Naive thymus-derived CD4-positive, alpha-beta T cell (primary cell): ENCODE data around the gene SMIM10L1. TPM values are rescaled to one million over a fixed set of nuclear protein-coding genes. Genes with fewer than 3 reads are reported as not detected.

Source experiments
- ATAC-seq: fragments of 150-1000 bp; cut with Tn5 transposase; 2 replicates; pipeline ENCODE4 v1.10.0; 2021; ENCODE audit warnings: mild to moderate bottlenecking, moderate library complexity
- CTCF ChIA-PET: fragments of 350-600 bp; sonication (Branson Sonifier 250); formaldehyde crosslinking; loops from one replicate; lab custom pipeline; 2021; ENCODE audit warnings: antibody characterized with exemption; lab: Charles Lee
- POLR2A ChIA-PET: fragments of 350-600 bp; sonication (Branson Sonifier 250); formaldehyde crosslinking; loops from one replicate; lab custom pipeline; 2021; ENCODE audit warnings: antibody characterized with exemption, inconsistent platforms; lab: Charles Lee
- DNase-seq, 9 donors: peaks; one replicate each; pipeline versions ENCODE4 v3.0.0 to v3.0.0-alpha.2; 2020 to 2022; ENCODE audit warnings: mixed read lengths in 1 of 9
- H3K27ac ChIP-seq: one replicate; pipeline ENCODE4 v1.7.0; 2013; ENCODE audit warnings: mild to moderate bottlenecking, low read depth, low read length, moderate library complexity
- H3K27me3 ChIP-seq, 2 donors: one replicate each; pipeline ENCODE4 v1.7.0; 2013; ENCODE audit warnings: low read length in 2 of 2, mild to moderate bottlenecking in 2 of 2, moderate library complexity in 2 of 2; ENCODE audit not compliant: control insufficient read depth in 2 of 2, insufficient read depth in 2 of 2
- H3K36me3 ChIP-seq, 3 experiments: 1 replicate in 2 of 3; 2 replicates in 1 of 3; pipeline ENCODE4 v1.7.0; 2013; ENCODE audit warnings: low read length in 3 of 3, mild to moderate bottlenecking in 3 of 3, moderate library complexity in 1 of 3; ENCODE audit not compliant: insufficient read depth in 3 of 3, control insufficient read depth in 2 of 3
- H3K4me1 ChIP-seq, 2 donors: one replicate each; pipeline ENCODE4 v1.7.0; 2013; ENCODE audit warnings: low read length in 2 of 2, mild to moderate bottlenecking in 2 of 2, moderate library complexity in 1 of 2; ENCODE audit not compliant: control insufficient read depth in 2 of 2, insufficient read depth in 2 of 2
- H3K4me3 ChIP-seq: 2 replicates; pipeline ENCODE4 v1.7.0; 2013; ENCODE audit warnings: mild to moderate bottlenecking, low read length
- H3K9me3 ChIP-seq, 3 experiments: 1 replicate in 2 of 3; 2 replicates in 1 of 3; pipeline ENCODE4 v1.7.0; 2013; ENCODE audit warnings: low read length in 3 of 3; ENCODE audit not compliant: control insufficient read depth in 2 of 3
- H3K27ac Mint-ChIP-seq, 9 donors: one replicate each; pipeline ENCODE4 v1.8.0; 2020 to 2022; ENCODE audit warnings: mixed read lengths in 9 of 9, mild to moderate bottlenecking in 8 of 9, moderate library complexity in 5 of 9, inconsistent platforms in 2 of 9
- H3K27me3 Mint-ChIP-seq, 5 donors: one replicate each; pipeline ENCODE4 v1.8.0; 2021 to 2022; ENCODE audit warnings: mixed read lengths in 5 of 5, mild to moderate bottlenecking in 1 of 5
- H3K36me3 Mint-ChIP-seq, 5 donors: one replicate each; pipeline ENCODE4 v1.8.0; 2020 to 2022; ENCODE audit warnings: mixed read lengths in 5 of 5, mild to moderate bottlenecking in 3 of 5, inconsistent platforms in 1 of 5
- H3K4me1 Mint-ChIP-seq, 7 donors: one replicate each; pipeline ENCODE4 v1.8.0; 2020 to 2022; ENCODE audit warnings: mixed read lengths in 7 of 7, mild to moderate bottlenecking in 3 of 7, inconsistent platforms in 1 of 7
- H3K4me3 Mint-ChIP-seq, 10 donors: one replicate each; pipeline ENCODE4 v1.8.0; 2020 to 2022; ENCODE audit warnings: mild to moderate bottlenecking in 10 of 10, mixed read lengths in 10 of 10, moderate library complexity in 6 of 10, inconsistent platforms in 2 of 10
- H3K9me3 Mint-ChIP-seq, 11 donors: one replicate each; pipeline ENCODE4 v1.8.0; 2020 to 2022; ENCODE audit warnings: mixed read lengths in 11 of 11, mild to moderate bottlenecking in 4 of 11, inconsistent platforms in 1 of 11, moderate library complexity in 1 of 11
- intact Hi-C, 2 donors: fragments of 100-400 bp; cut with micrococcal nuclease; formaldehyde crosslinking; loops; one replicate each; pipeline ENCODE4 v1.15.1; 2023
- polyA plus RNA-seq, 2 donors: library from polyadenylated mRNA; unstranded; fragments of 300-500 nt; fragmentation: Illumina TruSeq; gene quantifications; one replicate each; pipeline ENCODE4 v1.2.3, GENCODE V29; 2021
- total RNA-seq, 6 experiments: library from RNA in 5 of 6; stranded (reverse) in 5 of 6; gene quantifications; 1 replicate in 5 of 6; 2 replicates in 1 of 6; pipeline ENCODE4 v1.2.3 and lab custom pipeline; 2021 to 2026

SMIM10L1 gene
- total and polyA plus RNA-seq, 7 experiments from 2014 or later = 6.7 to 14.6 (median 8.5) TPM

DNA sequence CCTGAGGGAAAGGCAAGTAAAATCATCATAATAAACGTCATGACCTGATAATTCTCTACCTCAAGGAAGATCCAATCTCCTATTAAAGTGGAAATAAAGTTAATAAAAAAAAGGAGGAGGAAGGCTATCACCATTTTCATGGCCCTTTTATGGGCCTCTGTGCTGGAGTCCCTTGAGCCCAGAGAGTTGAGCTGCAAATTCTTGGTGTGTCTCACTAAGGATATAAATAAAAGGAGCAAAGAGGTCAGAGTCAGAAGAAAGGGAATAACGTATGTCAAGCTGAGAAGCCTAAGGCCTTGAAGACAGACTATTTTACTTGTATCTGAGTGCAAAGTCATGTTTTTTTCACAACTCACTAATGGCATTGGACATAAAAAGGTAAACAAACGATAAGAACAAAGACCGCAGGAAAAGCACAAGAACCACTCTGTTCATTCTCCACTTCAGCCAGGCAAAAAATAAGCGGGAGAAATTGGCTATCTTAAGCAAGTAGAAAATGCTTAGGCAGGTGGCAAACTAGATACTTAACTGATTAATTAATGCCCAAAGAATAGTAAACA lies 12.0 kb upstream of the SMIM10L1 start:
- Histone ChIP-seq H3K4me3 (no peak overlapping the region), H3K4me1 (peaks cover 0 to 3% of the 10 kb centered on the region in 2 donors), H3K36me3 (peaks cover 0 to 3% (median 0%) of the 10 kb centered on the region in 3 experiments), H3K27ac (no peak overlapping the region), H3K27me3 (no peaks in the 10 kb centered on the region), H3K9me3 (no peaks in the 10 kb centered on the region)
- H3K4me3 Mint-ChIP-seq = no peak overlapping the region
- H3K27ac Mint-ChIP-seq = no peak overlapping the region
- H3K9me3 Mint-ChIP-seq = peaks cover 0 to 22% (median 10%) of the 10 kb centered on the region in 11 donors
- ChIA-PET CTCF (no interaction called here), POLR2A (interaction anchor here (1.4 kb wide), 1 partner anchor 13 kb away, joined by 4 read pairs; no protein-coding TSS in a partner anchor)
- DNase-seq (no peak), ATAC-seq (no peak)
- intact Hi-C loops = no loop called here
- H3K27me3 Mint-ChIP-seq = no peaks in the 10 kb centered on the region
- H3K36me3 Mint-ChIP-seq = peaks cover 13 to 77% (median 45%) of the 10 kb centered on the region in 5 donors
- peaks cover 13 to 61% (median 48%) of the 10 kb centered on the region in 7 donors for H3K4me1 Mint-ChIP-seq

DNA sequence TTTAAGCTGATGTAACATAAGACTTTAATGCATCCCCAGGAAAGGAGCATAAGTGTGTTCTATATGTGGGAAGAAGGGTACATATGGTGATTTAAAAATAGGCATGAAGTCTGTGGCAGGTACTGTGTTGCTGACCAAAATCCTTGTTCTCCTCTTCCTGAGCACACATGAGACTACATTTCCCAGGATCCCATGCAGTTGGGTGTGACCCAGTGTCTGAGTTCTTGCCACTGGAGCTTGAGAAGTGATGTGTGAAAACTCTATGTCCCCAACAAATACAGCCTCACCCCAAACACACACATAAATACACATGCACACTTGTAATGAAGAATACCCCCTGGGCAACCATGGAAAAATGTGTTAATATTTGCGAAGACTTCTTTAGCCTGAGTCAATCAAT lies 8.5 kb upstream of the SMIM10L1 start:
- no peak for DNase-seq
- no peaks in the 10 kb centered on the region for H3K9me3 ChIP-seq
- Mint-ChIP-seq H3K9me3 (peaks cover 0 to 3% (median 0%) of the 10 kb centered on the region in 11 donors), H3K27ac (no peak overlapping the region), H3K4me3 (no peak overlapping the region), H3K27me3 (no peaks in the 10 kb centered on the region), H3K4me1 (peaks cover 31 to 85% (median 78%) of the 10 kb centered on the region in 7 donors), H3K36me3 (peaks cover 18 to 84% (median 47%) of the 10 kb centered on the region in 5 donors)
- no peak for ATAC-seq
- ChIA-PET POLR2A (interaction anchor here (1.0 to 1.1 kb wide), 2 partner anchors 8 to 10 kb away, joined by 4 to 7 read pairs; partner anchors contain the start of gene SMIM10L1), CTCF (no interaction called here)
- intact Hi-C loops = no loop called here
- H3K4me3 ChIP-seq = no peak overlapping the region
- H3K27me3 ChIP-seq = no peaks in the 10 kb centered on the region
- peaks cover 0 to 8% (median 3%) of the 10 kb centered on the region in 3 experiments for H3K36me3 ChIP-seq
- H3K4me1 ChIP-seq = peaks cover 0 to 6% of the 10 kb centered on the region in 2 donors
- no peak overlapping the region for H3K27ac ChIP-seq

DNA sequence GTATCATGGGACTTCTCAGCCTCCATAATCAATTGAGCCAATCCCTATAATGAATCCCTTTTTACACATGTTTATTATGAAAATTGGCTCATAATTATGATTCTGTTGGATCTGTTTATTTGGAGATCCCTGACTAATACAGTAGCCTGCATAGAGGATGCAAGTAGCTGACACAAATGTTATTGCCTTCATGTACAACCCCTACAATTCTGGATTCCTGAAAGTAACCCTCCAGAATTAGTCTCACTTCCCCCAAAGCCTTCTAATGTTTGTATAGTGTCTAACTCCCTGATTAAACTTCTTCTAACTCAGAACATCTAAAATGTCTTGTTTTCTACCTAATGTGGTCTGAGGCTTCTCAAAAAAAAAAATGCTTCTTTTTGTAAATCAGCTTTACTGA lies 6.6 kb upstream of the SMIM10L1 start:
- intact Hi-C loops = no loop called here
- Mint-ChIP-seq H3K4me1 (peaks cover 45 to 95% (median 89%) of the 10 kb centered on the region in 7 donors), H3K27ac (no peak overlapping the region), H3K27me3 (no peaks in the 10 kb centered on the region), H3K9me3 (no peaks in the 10 kb centered on the region), H3K36me3 (peaks cover 9 to 77% (median 41%) of the 10 kb centered on the region in 5 donors), H3K4me3 (no peak overlapping the region)
- H3K4me1 ChIP-seq = peaks cover 4 to 19% of the 10 kb centered on the region in 2 donors
- ATAC-seq = no peak
- peaks cover 0 to 11% (median 3%) of the 10 kb centered on the region in 3 experiments for H3K36me3 ChIP-seq
- no peak overlapping the region for H3K27ac ChIP-seq
- no peak for DNase-seq
- H3K4me3 ChIP-seq = no peak overlapping the region
- H3K9me3 ChIP-seq = no peaks in the 10 kb centered on the region
- CTCF ChIA-PET = no interaction called here
- H3K27me3 ChIP-seq = no peaks in the 10 kb centered on the region
- POLR2A ChIA-PET = no interaction called here

DNA sequence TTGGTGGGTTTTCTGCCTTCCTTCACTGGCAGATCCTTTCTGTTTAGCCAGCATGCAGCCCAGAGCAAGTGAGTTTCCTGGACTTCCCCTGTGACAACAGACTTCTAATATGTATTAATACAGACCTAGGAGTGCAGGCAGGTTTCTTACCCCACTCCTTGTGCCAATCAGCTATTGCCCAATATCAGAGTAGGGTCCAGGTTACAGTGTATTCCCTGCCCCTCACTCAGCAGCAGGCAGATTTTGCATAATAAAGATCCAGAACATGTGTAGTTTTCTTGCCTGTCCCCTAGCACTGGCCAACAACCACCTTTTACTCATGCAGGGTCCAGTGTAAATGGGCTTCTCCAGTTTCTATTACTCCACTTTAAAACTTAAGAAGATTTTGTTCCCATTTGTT lies 4.7 kb upstream of the SMIM10L1 start:
- no peak overlapping the region for H3K27ac ChIP-seq
- peaks cover 54 to 95% (median 87%) of the 10 kb centered on the region in 7 donors for H3K4me1 Mint-ChIP-seq
- H3K9me3 ChIP-seq = peaks cover 0 to 3% (median 0%) of the 10 kb centered on the region in 3 experiments
- peaks cover 0 to 16% (median 3%) of the 10 kb centered on the region in 3 experiments for H3K36me3 ChIP-seq
- DNase-seq (no peak), ATAC-seq (no peak)
- no peaks in the 10 kb centered on the region for H3K27me3 Mint-ChIP-seq
- no peaks in the 10 kb centered on the region for H3K27me3 ChIP-seq
- POLR2A ChIA-PET = no interaction called here
- no peak overlapping the region for H3K4me3 ChIP-seq
- H3K9me3 Mint-ChIP-seq = no peaks in the 10 kb centered on the region
- CTCF ChIA-PET = no interaction called here
- H3K4me3 Mint-ChIP-seq = peak overlapping the region in 1 of 10 donors; percentile 35
- intact Hi-C loops = no loop called here
- H3K4me1 ChIP-seq = peaks cover 16 to 31% of the 10 kb centered on the region in 2 donors
- peak overlapping the region in 1 of 9 donors; percentile 38 for H3K27ac Mint-ChIP-seq
- H3K36me3 Mint-ChIP-seq = peaks cover 10 to 69% (median 41%) of the 10 kb centered on the region in 5 donors

DNA sequence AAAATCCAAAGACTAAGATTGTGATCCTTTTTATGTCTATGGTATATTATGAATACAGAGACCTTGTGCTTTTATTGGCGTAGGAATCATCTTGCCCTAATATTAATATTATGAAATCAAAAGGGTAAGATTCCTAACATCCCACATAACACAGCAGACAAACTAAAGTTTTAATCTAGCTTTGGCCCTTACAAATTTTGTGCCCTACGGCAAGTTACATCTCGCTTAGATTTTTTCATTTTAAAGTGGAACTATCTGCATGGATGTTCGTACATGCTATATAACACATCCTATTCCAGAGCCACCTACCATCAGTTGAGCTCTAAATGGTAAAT lies 217 bp upstream of the SMIM10L1 start:
- Mint-ChIP-seq H3K27ac (peak overlapping the region; percentile 63 to 100 (median 99)), H3K36me3 (peaks cover 10 to 49% (median 45%) of the 10 kb centered on the region in 5 donors), H3K9me3 (peaks cover 0 to 2% (median 0%) of the 10 kb centered on the region in 11 donors), H3K4me1 (peaks cover 53 to 82% (median 76%) of the 10 kb centered on the region in 7 donors), H3K27me3 (no peaks in the 10 kb centered on the region), H3K4me3 (peak overlapping the region; percentile 94 to 100 (median 98))
- H3K27ac ChIP-seq = peak overlapping the region; percentile 72
- peaks cover 0 to 3% (median 0%) of the 10 kb centered on the region in 3 experiments for H3K9me3 ChIP-seq
- intact Hi-C loops = loop anchor here (1.0 to 10.0 kb wide), 14 partner anchors 7 to 1931 kb away; partner anchors contain the start of genes BORCS5 (in 2 of the 2), GABARAPL1 (in 2 of the 2), MAGOHB (in 2 of the 2) and ETV6 (in 1 of the 2)
- ATAC-seq (no peak), DNase-seq (peak in 1 of 9 donors; percentile 3)
- ChIA-PET POLR2A (interaction anchor here (0.6 to 2.0 kb wide), 10 partner anchors 8 to 958 kb away, joined by 3 to 13 read pairs (median 4); partner anchors contain the start of genes GABARAPL1 and MAGOHB), CTCF (no interaction called here)
- peak overlapping the region; percentile 74 for H3K4me3 ChIP-seq
- peaks cover 0 to 16% (median 0%) of the 10 kb centered on the region in 3 experiments for H3K36me3 ChIP-seq
- no peaks in the 10 kb centered on the region for H3K27me3 ChIP-seq
- peaks cover 30 to 36% of the 10 kb centered on the region in 2 donors for H3K4me1 ChIP-seq

DNA sequence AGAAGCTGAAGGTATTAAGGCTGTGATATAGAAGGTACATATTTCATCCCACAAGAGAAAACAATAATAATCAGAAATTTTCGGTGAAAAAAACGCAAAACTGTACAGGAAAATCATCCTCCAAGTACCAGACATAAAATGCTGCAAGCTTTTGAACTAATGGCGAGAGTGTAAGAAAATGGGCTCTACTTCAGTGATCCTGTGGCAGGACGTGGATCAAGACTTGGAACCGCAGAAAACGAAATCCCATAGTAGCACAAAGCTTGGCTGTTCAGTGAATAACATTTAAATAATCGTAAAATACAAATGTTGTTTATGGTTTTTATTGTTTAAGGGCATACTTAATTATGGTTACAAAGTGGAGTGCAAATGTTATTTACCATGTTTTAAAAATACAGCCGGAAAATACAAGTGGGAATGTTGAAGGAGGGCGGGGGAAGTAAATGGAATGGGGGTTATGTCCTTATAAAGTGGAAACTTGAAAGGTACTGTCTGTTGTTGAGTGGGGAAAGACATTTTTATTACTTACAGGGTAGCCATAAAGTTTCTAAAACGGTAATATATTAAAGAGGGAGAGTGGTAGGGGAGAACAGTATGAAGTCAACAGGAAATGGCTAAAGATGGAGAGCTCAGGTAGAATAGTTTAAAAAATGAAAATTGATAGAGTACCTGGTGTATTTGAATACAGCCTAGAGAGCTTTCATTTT lies 1.1 kb downstream of the SMIM10L1 start:
- peak in 1 of 9 donors; percentile 1 for DNase-seq
- Mint-ChIP-seq H3K4me3 (peak overlapping the region; percentile 94 to 100 (median 98)), H3K27ac (peak overlapping the region; percentile 97 to 100 (median 99)), H3K27me3 (no peaks in the 10 kb centered on the region), H3K36me3 (peaks cover 5 to 52% (median 43%) of the 10 kb centered on the region in 5 donors), H3K4me1 (peaks cover 50 to 75% (median 64%) of the 10 kb centered on the region in 7 donors), H3K9me3 (peaks cover 0 to 2% (median 0%) of the 10 kb centered on the region in 11 donors)
- Histone ChIP-seq H3K27ac (peak overlapping the region; percentile 72), H3K27me3 (no peaks in the 10 kb centered on the region), H3K4me3 (peak overlapping the region; percentile 74), H3K9me3 (peaks cover 0 to 3% (median 0%) of the 10 kb centered on the region in 3 experiments), H3K4me1 (peaks cover 30 to 36% of the 10 kb centered on the region in 2 donors), H3K36me3 (peaks cover 0 to 8% (median 4%) of the 10 kb centered on the region in 3 experiments)
- ChIA-PET CTCF (interaction anchor here (0.7 kb wide), 1 partner anchor 1799 kb away, joined by 3 read pairs; no protein-coding TSS in a partner anchor), POLR2A (interaction anchor here (0.6 to 2.0 kb wide), 14 partner anchors 9 to 1498 kb away, joined by 3 to 13 read pairs (median 4); partner anchors contain the start of genes GABARAPL1 and MAGOHB)
- ATAC-seq = no peak
- intact Hi-C loops = loop anchor here (1.0 to 10.0 kb wide), 14 partner anchors 9 to 1929 kb away; partner anchors contain the start of genes BORCS5 (in 2 of the 2), GABARAPL1 (in 2 of the 2), MAGOHB (in 2 of the 2) and ETV6 (in 1 of the 2)
